NCI-H128 (cell line): ENCODE results near the gene ANKFN1.
"Not testable (repeated sequence)": the region's sequence is repeated elsewhere in the genome, so short reads cannot be mapped to it uniquely, and the experiment has no call there.

ENCODE experiments used
- DNase-seq: peaks from one replicate; lab custom pipeline; 2025; ENCODE audit not compliant: unreplicated experiment; lab: John Stamatoyannopoulos, UW

Gene ANKFN1

GRCh38 chr17:56325313-56326000, 172.2 kb downstream of the ANKFN1 start:
- DNase-seq, result no peak

GRCh38 chr17:56326001-56326359, 172.7 kb downstream of the ANKFN1 start:
- no peak for DNase-seq

- no peak for DNase-seq
Observed at GRCh38 chr17:56347639-56348038, 194.4 kb downstream of the ANKFN1 start.

- DNase-seq, result no peak
Observed at GRCh38 chr17:56350592-56350991, 197.3 kb downstream of the ANKFN1 start.

- no peak for DNase-seq
Observed at GRCh38 chr17:56351675-56352074, 198.4 kb downstream of the ANKFN1 start.

GRCh38 chr17:56358651-56359050, 205.4 kb downstream of the ANKFN1 start:
- DNase-seq, result no peak

- DNase-seq, result no peak
Observed at GRCh38 chr17:56359518-56359917, 206.2 kb downstream of the ANKFN1 start.

GRCh38 chr17:56367366-56367765, 214.1 kb downstream of the ANKFN1 start:
- no peak for DNase-seq

GRCh38 chr17:56373981-56374833, 220.9 kb downstream of the ANKFN1 start:
- no peak for DNase-seq

GRCh38 chr17:56389356-56389755, 236.1 kb downstream of the ANKFN1 start:
- no peak for DNase-seq

GRCh38 chr17:56392321-56392720, 239.0 kb downstream of the ANKFN1 start:
- DNase-seq, result no peak

GRCh38 chr17:56393156-56393555, 239.9 kb downstream of the ANKFN1 start:
- no peak for DNase-seq

GRCh38 chr17:56395787-56396186, 242.5 kb downstream of the ANKFN1 start:
- no peak for DNase-seq

GRCh38 chr17:56407086-56407485, 253.8 kb downstream of the ANKFN1 start:
- no peak for DNase-seq

- DNase-seq, result not testable (repeated sequence)
Observed at GRCh38 chr17:56412356-56412755, 259.1 kb downstream of the ANKFN1 start.

GRCh38 chr17:56416682-56417351, 263.5 kb downstream of the ANKFN1 start:
- DNase-seq, result no peak

GRCh38 chr17:56424005-56424404, 270.7 kb downstream of the ANKFN1 start:
- no peak for DNase-seq

- DNase-seq, result no peak
Observed at GRCh38 chr17:56424543-56425044, 271.3 kb downstream of the ANKFN1 start.

- no peak for DNase-seq
Observed at GRCh38 chr17:56425483-56425882, 272.2 kb downstream of the ANKFN1 start.

GRCh38 chr17:56426901-56427300, 273.6 kb downstream of the ANKFN1 start:
- no peak for DNase-seq

GRCh38 chr17:56431736-56432135, 278.5 kb downstream of the ANKFN1 start:
- DNase-seq, result no peak

- no peak for DNase-seq
Observed at GRCh38 chr17:56432443-56432842, 279.2 kb downstream of the ANKFN1 start.
